ENCODE measurements around the gene IGSF9.
A peak's percentile ranks its signal among the peaks of the same experiment; 100 is the strongest.

Gene IGSF9

GRCh38 chr1:159944623-159945455, 574 bp downstream of the IGSF9 start:
- peaks cover 11% of the 10 kb centered on the region; the same call in 1 of the 2 replicates for H3K27me3 ChIP-seq (ENCODE audit: low read depth, low read length)
- H3K4me2 ChIP-seq (ENCODE audit: low read length), result peak overlapping the region; percentile 74
- H3K36me3 ChIP-seq (replicated peaks; ENCODE audit: low read depth, low read length), result no peaks in the 10 kb centered on the region
- no peak overlapping the region for H3K27ac ChIP-seq (ENCODE audit: low read length)
- peak overlapping the region; percentile 76 for H3K4me3 ChIP-seq (ENCODE audit: low read length)
- no peaks in the 10 kb centered on the region for H3K9me3 ChIP-seq (ENCODE audit: insufficient read depth, low read length)
- 0 out of 2 replicates have a peak overlapping the region, but pooled peaks have one; percentile 58 for H2AFZ ChIP-seq (ENCODE audit: low read depth, low read length)
- peak overlapping the region; percentile 54; the same call in 1 of the 2 replicates for H3K9ac ChIP-seq (ENCODE audit: low read length)
- H4K20me1 ChIP-seq (ENCODE audit: insufficient read depth, low read length), result no peaks in the 10 kb centered on the region
- TF ChIP-seq, protein P1, sequence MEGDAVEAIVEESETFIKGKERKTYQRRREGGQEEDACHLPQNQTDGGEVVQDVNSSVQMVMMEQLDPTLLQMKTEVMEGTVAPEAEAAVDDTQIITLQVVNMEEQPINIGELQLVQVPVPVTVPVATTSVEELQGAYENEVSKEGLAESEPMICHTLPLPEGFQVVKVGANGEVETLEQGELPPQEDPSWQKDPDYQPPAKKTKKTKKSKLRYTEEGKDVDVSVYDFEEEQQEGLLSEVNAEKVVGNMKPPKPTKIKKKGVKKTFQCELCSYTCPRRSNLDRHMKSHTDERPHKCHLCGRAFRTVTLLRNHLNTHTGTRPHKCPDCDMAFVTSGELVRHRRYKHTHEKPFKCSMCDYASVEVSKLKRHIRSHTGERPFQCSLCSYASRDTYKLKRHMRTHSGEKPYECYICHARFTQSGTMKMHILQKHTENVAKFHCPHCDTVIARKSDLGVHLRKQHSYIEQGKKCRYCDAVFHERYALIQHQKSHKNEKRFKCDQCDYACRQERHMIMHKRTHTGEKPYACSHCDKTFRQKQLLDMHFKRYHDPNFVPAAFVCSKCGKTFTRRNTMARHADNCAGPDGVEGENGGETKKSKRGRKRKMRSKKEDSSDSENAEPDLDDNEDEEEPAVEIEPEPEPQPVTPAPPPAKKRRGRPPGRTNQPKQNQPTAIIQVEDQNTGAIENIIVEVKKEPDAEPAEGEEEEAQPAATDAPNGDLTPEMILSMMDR (IDR thresholded peaks at IDR 0.05; ENCODE audit: low read depth, low read length), result no peak
- TF ChIP-seq EZH2phosphoT487 (IDR thresholded peaks at IDR 0.05; ENCODE audit: low read depth), result no peak
- no peaks in the 10 kb centered on the region for H3K79me2 ChIP-seq (ENCODE audit: low read length)
- peaks cover 17% of the 10 kb centered on the region; the same call in 1 of the 2 replicates for H3K4me1 ChIP-seq (ENCODE audit: low read length)

DNA sequence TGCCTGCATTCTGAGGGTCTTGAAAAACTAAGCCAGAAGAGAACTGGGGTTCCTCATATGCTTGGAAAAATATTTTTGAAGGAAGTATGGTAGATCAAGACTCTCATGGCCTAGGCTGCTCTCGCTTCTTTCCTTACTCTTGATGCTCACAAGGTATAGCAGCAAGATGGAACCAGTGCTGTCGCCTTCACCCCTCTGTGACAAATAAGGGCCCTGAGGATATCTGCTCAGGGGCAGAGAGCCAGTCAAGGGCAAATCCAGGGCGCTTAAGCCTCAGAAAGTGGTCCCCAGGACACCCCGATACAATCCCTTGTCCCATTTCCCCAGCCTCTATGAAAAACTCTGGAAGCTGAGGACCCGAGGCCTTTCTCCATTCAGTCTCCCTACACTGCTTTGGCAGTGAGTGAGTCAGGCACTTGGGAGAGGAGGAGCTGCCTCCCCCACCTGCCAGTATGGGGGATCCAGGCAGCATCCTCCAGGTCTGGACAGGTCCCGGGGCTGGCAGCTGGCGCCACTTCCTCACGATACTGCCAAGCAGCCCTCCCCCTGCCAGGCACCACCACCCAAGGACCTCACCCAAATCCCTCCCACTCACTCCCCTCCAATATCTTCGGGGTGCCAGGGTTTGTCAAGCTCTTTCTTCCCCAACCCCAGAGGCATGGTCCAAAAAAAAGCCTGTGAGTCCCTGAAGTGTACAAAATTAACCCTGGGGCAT, 1.3 kb downstream of the IGSF9 start:
- Histone ChIP-seq H3K27me3 (ENCODE audit: low read depth, low read length) (peaks cover 13% of the 10 kb centered on the region; the same call in 1 of the 2 replicates), H3K9ac (ENCODE audit: low read length) (no peak overlapping the region), H3K4me3 (ENCODE audit: low read length) (no peak overlapping the region)

GRCh38 chr1:159943278-159943640, 2.2 kb downstream of the IGSF9 start:
- H3K79me2 ChIP-seq (ENCODE audit: low read length), result no peaks in the 10 kb centered on the region
- no peak overlapping the region for H3K4me3 ChIP-seq (ENCODE audit: low read length)
- peaks cover 16% of the 10 kb centered on the region; the same call in 1 of the 2 replicates for H3K27me3 ChIP-seq (ENCODE audit: low read depth, low read length)
- H3K9ac ChIP-seq (ENCODE audit: low read length), result no peak overlapping the region
- TF ChIP-seq EZH2phosphoT487 (IDR thresholded peaks at IDR 0.05; ENCODE audit: low read depth), result no peak
- TF ChIP-seq, protein P1 (IDR thresholded peaks at IDR 0.05; ENCODE audit: low read depth, low read length), result no peak
- no peaks in the 10 kb centered on the region for H4K20me1 ChIP-seq (ENCODE audit: insufficient read depth, low read length)
- no peaks in the 10 kb centered on the region for H3K36me3 ChIP-seq (replicated peaks; ENCODE audit: low read depth, low read length)
- H3K4me2 ChIP-seq (ENCODE audit: low read length), result no peak overlapping the region
- H2AFZ ChIP-seq (ENCODE audit: low read depth, low read length), result no peak overlapping the region
- peaks cover 23% of the 10 kb centered on the region for H3K4me1 ChIP-seq (ENCODE audit: low read length)
- no peaks in the 10 kb centered on the region for H3K9me3 ChIP-seq (ENCODE audit: insufficient read depth, low read length)
- no peak overlapping the region for H3K27ac ChIP-seq (ENCODE audit: low read length)

More for the DNA sequence above, 1.3 kb downstream of the IGSF9 start:
- H3K36me3 ChIP-seq (replicated peaks; ENCODE audit: low read depth, low read length), result no peaks in the 10 kb centered on the region
- H2AFZ ChIP-seq (ENCODE audit: low read depth, low read length), result no peak overlapping the region
- no peak overlapping the region for H3K27ac ChIP-seq (ENCODE audit: low read length)
- H4K20me1 ChIP-seq (ENCODE audit: insufficient read depth, low read length), result no peaks in the 10 kb centered on the region
- H3K9me3 ChIP-seq (ENCODE audit: insufficient read depth, low read length), result no peaks in the 10 kb centered on the region
- H3K4me1 ChIP-seq (ENCODE audit: low read length), result peaks cover 17% of the 10 kb centered on the region; the same call in 1 of the 2 replicates
- H3K79me2 ChIP-seq (ENCODE audit: low read length), result no peaks in the 10 kb centered on the region
- no peak overlapping the region for H3K4me2 ChIP-seq (ENCODE audit: low read length)
- TF ChIP-seq, protein P1 (IDR thresholded peaks at IDR 0.05; ENCODE audit: low read depth, low read length), result no peak
- TF ChIP-seq EZH2phosphoT487 (IDR thresholded peaks at IDR 0.05; ENCODE audit: low read depth), result no peak
